Measurements from ENCODE around the gene SUPT5H.

The SUPT5H gene

GRCh38 chr19:39415111-39416046 lies 30.0 kb upstream of the SUPT5H start:
- Histone ChIP-seq H3K79me2 (ENCODE audit: insufficient read depth, low read length) (peaks cover 6% of the 10 kb centered on the region), H3K9ac (ENCODE audit: low read length) (no peak overlapping the region)

GRCh38 chr19:39416152-39417120 lies 28.9 kb upstream of the SUPT5H start:
- Histone ChIP-seq H3F3A (ENCODE audit: insufficient read depth) (peaks cover 5% of the 10 kb centered on the region), H3K79me2 (ENCODE audit: insufficient read depth, low read length) (peaks cover 6% of the 10 kb centered on the region), H3K9me2 (replicated peaks; ENCODE audit: insufficient read depth, low read length) (no peaks in the 10 kb centered on the region), H3K9ac (ENCODE audit: low read length) (no peak overlapping the region), H2AFZ (ENCODE audit: low read depth, low read length, severe bottlenecking) (no peak overlapping the region), H3K27ac (ENCODE audit: low read depth, low read length) (no peak overlapping the region), H3K9me3 (ENCODE audit: insufficient read depth, low read length) (no peaks in the 10 kb centered on the region), H3K27me3 (ENCODE audit: low read length) (no peaks in the 10 kb centered on the region), H3K36me3 (ENCODE audit: low read length) (no peaks in the 10 kb centered on the region), H4K20me1 (ENCODE audit: low read depth, low read length) (no peaks in the 10 kb centered on the region), H3K4me2 (ENCODE audit: low read depth, low read length, poor library complexity, severe bottlenecking) (no peak overlapping the region), H3K4me3 (ENCODE audit: insufficient read depth, low read length, poor library complexity, severe bottlenecking) (no peak overlapping the region)
- TF ChIP-seq EZH2phosphoT487 (conservative IDR thresholded peaks at IDR 0.05; ENCODE audit: low read length) (no peak), CTCF (IDR thresholded peaks at IDR 0.05; ENCODE audit: insufficient read depth, low read length, poor library complexity, severe bottlenecking) (no peak)

More at GRCh38 chr19:39415111-39416046, 30.0 kb upstream of the SUPT5H start:
- Histone ChIP-seq H2AFZ (ENCODE audit: low read depth, low read length, severe bottlenecking) (no peak overlapping the region), H3K27me3 (ENCODE audit: low read length) (no peaks in the 10 kb centered on the region), H3K36me3 (ENCODE audit: low read length) (no peaks in the 10 kb centered on the region), H3K4me3 (ENCODE audit: insufficient read depth, low read length, poor library complexity, severe bottlenecking) (no peak overlapping the region), H3K4me2 (ENCODE audit: low read depth, low read length, poor library complexity, severe bottlenecking) (no peak overlapping the region), H3K27ac (ENCODE audit: low read depth, low read length) (no peak overlapping the region), H3K9me2 (replicated peaks; ENCODE audit: insufficient read depth, low read length) (no peaks in the 10 kb centered on the region), H3K9me3 (ENCODE audit: insufficient read depth, low read length) (no peaks in the 10 kb centered on the region), H3F3A (ENCODE audit: insufficient read depth) (peaks cover 16% of the 10 kb centered on the region), H4K20me1 (ENCODE audit: low read depth, low read length) (no peaks in the 10 kb centered on the region)
- TF ChIP-seq EZH2phosphoT487 (conservative IDR thresholded peaks at IDR 0.05; ENCODE audit: low read length): no peak
- TF ChIP-seq CTCF (IDR thresholded peaks at IDR 0.05; ENCODE audit: insufficient read depth, low read length, poor library complexity, severe bottlenecking): no peak

- Histone ChIP-seq H3K4me3 (ENCODE audit: insufficient read depth, low read length, poor library complexity, severe bottlenecking) (no peak overlapping the region), H3K9ac (ENCODE audit: low read length) (no peak overlapping the region), H3K27me3 (ENCODE audit: low read length) (no peaks in the 10 kb centered on the region), H3K9me2 (replicated peaks; ENCODE audit: insufficient read depth, low read length) (no peaks in the 10 kb centered on the region), H3K36me3 (ENCODE audit: low read length) (no peaks in the 10 kb centered on the region), H3K9me3 (ENCODE audit: insufficient read depth, low read length) (no peaks in the 10 kb centered on the region), H3K27ac (ENCODE audit: low read depth, low read length) (no peak overlapping the region), H3F3A (ENCODE audit: insufficient read depth) (no peaks in the 10 kb centered on the region), H2AFZ (ENCODE audit: low read depth, low read length, severe bottlenecking) (no peak overlapping the region), H4K20me1 (ENCODE audit: low read depth, low read length) (no peaks in the 10 kb centered on the region), H3K79me2 (ENCODE audit: insufficient read depth, low read length) (peaks cover 6% of the 10 kb centered on the region), H3K4me2 (ENCODE audit: low read depth, low read length, poor library complexity, severe bottlenecking) (no peak overlapping the region)
- no peak for TF ChIP-seq EZH2phosphoT487 (conservative IDR thresholded peaks at IDR 0.05; ENCODE audit: low read length)
- TF ChIP-seq CTCF (IDR thresholded peaks at IDR 0.05; ENCODE audit: insufficient read depth, low read length, poor library complexity, severe bottlenecking): no peak
These were observed 27.8 kb upstream of the SUPT5H start for GRCh38 chr19:39417463-39418181.
